Esophagus muscularis mucosa (tissue), 4 donors: Measurements from ENCODE around the gene CCDC174. TPM values are rescaled to one million over a fixed set of nuclear protein-coding genes. Genes with fewer than 3 reads are reported as not detected.

Experiments used
- DNase-seq: peaks from one replicate; pipeline ENCODE4 v3.0.0-alpha.2; 2017; ENCODE audit errors: extremely low spot score
- H3K27ac ChIP-seq, 4 donors: fragments of 200-600 bp; sonication (generic); replicated peaks in 1 of 4; 1 replicate in 3 of 4; 2 replicates in 1 of 4; pipeline ENCODE4 v1.5.1; 2016 to 2019; ENCODE audit warnings: mild to moderate bottlenecking in 1 of 4
- H3K27me3 ChIP-seq, 4 donors: fragments of 200-600 bp; sonication (generic); one replicate each; pipeline versions ENCODE4 v1.5.1 to v1.6.0; 2016 to 2019
- H3K36me3 ChIP-seq, 4 donors: fragments of 200-600 bp; sonication (generic); one replicate each; pipeline ENCODE4 v1.5.1; 2016 to 2019
- H3K4me1 ChIP-seq, 4 donors: fragments of 200-600 bp; sonication (generic); one replicate each; pipeline ENCODE4 v1.5.1; 2016 to 2019
- H3K4me3 ChIP-seq, 4 donors: fragments of 200-600 bp; sonication (generic); 1 replicate in 2 of 4; 2 replicates in 2 of 4; pipeline ENCODE4 v1.5.1; 2016 to 2019; ENCODE audit warnings: mild to moderate bottlenecking in 4 of 4, moderate library complexity in 1 of 4
- H3K9me3 ChIP-seq, 4 donors: fragments of 200-600 bp; sonication (generic); 1 replicate in 3 of 4; 2 replicates in 1 of 4; pipeline ENCODE4 v1.5.1; 2016 to 2019
- EP300 ChIP-seq: sonication (generic); formaldehyde crosslinking; IDR thresholded peaks from one replicate; pipeline ENCODE4 v1.6.1; 2017; ENCODE audit warnings: antibody characterized with exemption
- POLR2A ChIP-seq: fragments of 450-650 bp; IDR thresholded peaks from one replicate; pipeline ENCODE4 v1.6.1; 2017; ENCODE audit warnings: antibody characterized with exemption, moderate library complexity, mild to moderate bottlenecking, low read depth
- POLR2AphosphoS5 ChIP-seq, 2 donors: sonication (generic); formaldehyde crosslinking; IDR thresholded peaks; one replicate each; pipeline ENCODE4 v1.6.1; 2017; ENCODE audit warnings: antibody characterized with exemption in 2 of 2
- WGBS: methylation state at CpG from one replicate; pipeline ENCODE4 v1.1.5; 2018; 5-methylcytosine and 5-hydroxymethylcytosine counted together
- intact Hi-C: fragments of 100-400 bp; cut with DNase I; formaldehyde crosslinking; loops from one replicate; pipeline ENCODE4 v1.15.1; 2023
- total RNA-seq, 4 donors: library from RNA; depleted of rRNA; stranded (reverse); fragments of >200 nt; gene quantifications; one replicate each; pipeline versions ENCODE4 v1.1.0 to v1.2.1, GENCODE V29; 2016
- TF ChIP-seq, protein P1 (sequence below), 3 experiments: fragments of 200-600 bp in 2 of 3; fragments of 450-650 bp in 1 of 3; sonication (generic) in 2 of 3; IDR thresholded peaks; one replicate each; pipeline ENCODE4 v1.5.1; 2017 to 2019; ENCODE audit warnings: antibody characterized with exemption in 3 of 3, mild to moderate bottlenecking in 2 of 3, moderate library complexity in 1 of 3

The CCDC174 gene
- total RNA-seq, 4 donors from 2014 or later, result 10.8 to 17.0 (median 13.5) TPM

- Histone ChIP-seq H3K4me3 (no peak overlapping the region), H3K36me3 (no peaks in the 10 kb centered on the region), H3K27ac (no peak overlapping the region), H3K4me1 (no peaks in the 10 kb centered on the region), H3K9me3 (peaks cover 0 to 8% (median 0%) of the 10 kb centered on the region in 4 donors), H3K27me3 (peaks cover 0 to 30% (median 0%) of the 10 kb centered on the region in 4 donors)
- TF ChIP-seq EP300, result no peak
- TF ChIP-seq POLR2AphosphoS5 (IDR thresholded peaks at IDR 0.05), result no peak
- TF ChIP-seq, protein P1, sequence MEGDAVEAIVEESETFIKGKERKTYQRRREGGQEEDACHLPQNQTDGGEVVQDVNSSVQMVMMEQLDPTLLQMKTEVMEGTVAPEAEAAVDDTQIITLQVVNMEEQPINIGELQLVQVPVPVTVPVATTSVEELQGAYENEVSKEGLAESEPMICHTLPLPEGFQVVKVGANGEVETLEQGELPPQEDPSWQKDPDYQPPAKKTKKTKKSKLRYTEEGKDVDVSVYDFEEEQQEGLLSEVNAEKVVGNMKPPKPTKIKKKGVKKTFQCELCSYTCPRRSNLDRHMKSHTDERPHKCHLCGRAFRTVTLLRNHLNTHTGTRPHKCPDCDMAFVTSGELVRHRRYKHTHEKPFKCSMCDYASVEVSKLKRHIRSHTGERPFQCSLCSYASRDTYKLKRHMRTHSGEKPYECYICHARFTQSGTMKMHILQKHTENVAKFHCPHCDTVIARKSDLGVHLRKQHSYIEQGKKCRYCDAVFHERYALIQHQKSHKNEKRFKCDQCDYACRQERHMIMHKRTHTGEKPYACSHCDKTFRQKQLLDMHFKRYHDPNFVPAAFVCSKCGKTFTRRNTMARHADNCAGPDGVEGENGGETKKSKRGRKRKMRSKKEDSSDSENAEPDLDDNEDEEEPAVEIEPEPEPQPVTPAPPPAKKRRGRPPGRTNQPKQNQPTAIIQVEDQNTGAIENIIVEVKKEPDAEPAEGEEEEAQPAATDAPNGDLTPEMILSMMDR (IDR thresholded peaks at IDR 0.05), result no peak
- TF ChIP-seq POLR2A, result no peak
- 82% methylated on average over 1 of the region's 1 CpG for WGBS
- DNase-seq, result no peak
- intact Hi-C loops, result no loop called here
Observed at GRCh38 chr3:14614189-14614588, 37.4 kb upstream of the CCDC174 start.

DNA sequence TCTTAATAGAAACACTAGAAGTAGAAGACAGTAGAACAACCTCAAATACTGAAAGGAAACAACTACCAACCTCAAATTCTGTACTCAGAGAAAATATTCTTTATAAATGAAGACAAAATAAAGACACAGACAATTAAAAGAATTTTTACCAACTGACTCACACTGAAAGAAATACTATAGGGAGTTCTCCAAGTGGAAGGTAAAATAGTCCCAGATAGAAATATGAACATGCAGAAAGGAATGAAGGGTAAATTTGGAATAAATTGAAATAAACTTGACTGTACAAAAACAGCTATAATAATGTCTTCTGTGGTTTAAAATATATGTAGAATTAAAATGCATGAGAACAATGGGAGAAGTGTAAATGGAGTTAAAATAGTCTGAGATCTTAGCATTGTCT is 36.7 kb upstream of the CCDC174 start:
- H3K27me3 ChIP-seq, result peaks cover 0 to 37% (median 0%) of the 10 kb centered on the region in 4 donors
- H3K9me3 ChIP-seq, result peaks cover 0 to 8% (median 0%) of the 10 kb centered on the region in 4 donors
- no peak overlapping the region for H3K4me3 ChIP-seq
- H3K36me3 ChIP-seq, result no peaks in the 10 kb centered on the region
- DNase-seq, result no peak
- H3K4me1 ChIP-seq, result no peaks in the 10 kb centered on the region
- TF ChIP-seq, protein P1 (IDR thresholded peaks at IDR 0.05), result no peak
- no peak for TF ChIP-seq POLR2AphosphoS5 (IDR thresholded peaks at IDR 0.05)
- TF ChIP-seq POLR2A, result no peak
- no peak for TF ChIP-seq EP300
- intact Hi-C loops, result no loop called here
- no peak overlapping the region for H3K27ac ChIP-seq

- Histone ChIP-seq H3K27me3 (peaks cover 0 to 31% (median 0%) of the 10 kb centered on the region in 4 donors), H3K9me3 (peaks cover 0 to 8% (median 0%) of the 10 kb centered on the region in 4 donors), H3K36me3 (no peaks in the 10 kb centered on the region), H3K27ac (no peak overlapping the region), H3K4me3 (no peak overlapping the region), H3K4me1 (no peaks in the 10 kb centered on the region)
- whole genome bisulfite sequencing, result 77% methylated on average over 10 of the region's 10 CpGs
- intact Hi-C loops, result no loop called here
- TF ChIP-seq POLR2A (no peak), POLR2AphosphoS5 (IDR thresholded peaks at IDR 0.05) (no peak), EP300 (no peak)
- TF ChIP-seq, protein P1 (IDR thresholded peaks at IDR 0.05), result no peak
- no peak for DNase-seq
Observed at GRCh38 chr3:14616606-14617507, 34.7 kb upstream of the CCDC174 start.

GRCh38 chr3:14617508-14618023 is 34.0 kb upstream of the CCDC174 start:
- no peaks in the 10 kb centered on the region for H3K36me3 ChIP-seq
- peaks cover 0 to 8% (median 0%) of the 10 kb centered on the region in 4 donors for H3K9me3 ChIP-seq
- no peak for DNase-seq
- no peak overlapping the region for H3K27ac ChIP-seq
- peaks cover 0 to 27% (median 0%) of the 10 kb centered on the region in 4 donors for H3K27me3 ChIP-seq
- no peak for TF ChIP-seq POLR2AphosphoS5 (IDR thresholded peaks at IDR 0.05)
- TF ChIP-seq POLR2A, result no peak
- TF ChIP-seq EP300, result no peak
- TF ChIP-seq, protein P1 (IDR thresholded peaks at IDR 0.05), result no peak
- WGBS, result 80% methylated on average over 6 of the region's 6 CpGs
- H3K4me1 ChIP-seq, result no peaks in the 10 kb centered on the region
- H3K4me3 ChIP-seq, result no peak overlapping the region
- intact Hi-C loops, result no loop called here
